Measurements from ENCODE around the gene GTF2F1.
"Not testable (repeated sequence)": the region's sequence is repeated elsewhere in the genome, so short reads cannot be mapped to it uniquely, and the experiment has no call there.

GTF2F1 gene

GRCh38 chr19:6376512-6377190 lies 16.3 kb downstream of the GTF2F1 start:
- peaks cover 14% of the 10 kb centered on the region for H3K4me1 Mint-ChIP-seq
- peaks cover 3% of the 10 kb centered on the region for H3K9me3 Mint-ChIP-seq
- no peak for ATAC-seq
- H3K27me3 Mint-ChIP-seq, result no peaks in the 10 kb centered on the region
- peaks cover 34% of the 10 kb centered on the region for H3K36me3 Mint-ChIP-seq
- no peak overlapping the region for H3K27ac Mint-ChIP-seq
- no peak overlapping the region for H3K4me3 Mint-ChIP-seq

DNA sequence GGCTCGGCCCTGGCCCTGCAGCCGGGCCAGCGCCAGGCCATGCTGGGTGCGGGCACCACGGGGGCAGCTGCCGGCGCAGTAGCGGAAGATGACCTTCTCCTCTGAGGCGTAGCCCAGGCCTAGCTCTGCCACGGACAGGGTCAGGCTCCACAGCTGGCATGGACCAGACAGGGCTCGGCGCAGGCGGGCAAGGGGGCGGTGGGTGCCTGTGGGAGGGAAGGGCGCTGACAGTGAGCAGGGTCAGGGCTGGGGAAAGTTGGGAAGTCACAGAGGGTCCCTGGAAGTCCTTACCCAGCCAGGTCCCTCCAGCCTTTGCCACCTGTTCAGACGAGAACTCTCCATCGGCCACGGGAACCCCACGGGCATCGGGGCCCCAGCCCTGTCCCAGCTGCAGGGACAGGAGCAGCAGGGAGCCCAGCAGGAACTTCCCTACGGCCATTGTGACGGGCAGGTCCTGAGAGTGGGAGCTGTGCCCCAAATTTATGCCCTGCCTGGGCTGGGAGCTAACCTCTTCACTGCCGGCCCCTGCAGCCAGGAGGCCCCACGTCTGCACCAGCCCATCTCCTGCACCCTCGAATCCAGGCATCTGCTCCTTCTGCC lies 17.5 kb downstream of the GTF2F1 start, which contains the start of gene PSPN:
Gene PSPN (minus strand): TSS at position 523 of the 600 bp plus-strand sequence. CDS start 84 bp downstream, at position 439.
- Mint-ChIP-seq H3K27ac (peak within 1 kb of the TSS; percentile 30), H3K36me3 (peaks cover 23% of the 10 kb centered on the region), H3K4me1 (peaks cover 14% of the 10 kb centered on the region)

GRCh38 chr19:6374711-6375410 lies 18.1 kb downstream of the GTF2F1 start:
- H3K27ac Mint-ChIP-seq, result peak overlapping the region; percentile 30

More for the DNA sequence above, 17.5 kb downstream of the GTF2F1 start, which contains the start of gene PSPN:
- no peak for ATAC-seq
- Mint-ChIP-seq H3K9me3 (peaks cover 3% of the 10 kb centered on the region), H3K4me3 (peak within 1 kb of the TSS; percentile 43), H3K27me3 (no peaks in the 10 kb centered on the region)

DNA sequence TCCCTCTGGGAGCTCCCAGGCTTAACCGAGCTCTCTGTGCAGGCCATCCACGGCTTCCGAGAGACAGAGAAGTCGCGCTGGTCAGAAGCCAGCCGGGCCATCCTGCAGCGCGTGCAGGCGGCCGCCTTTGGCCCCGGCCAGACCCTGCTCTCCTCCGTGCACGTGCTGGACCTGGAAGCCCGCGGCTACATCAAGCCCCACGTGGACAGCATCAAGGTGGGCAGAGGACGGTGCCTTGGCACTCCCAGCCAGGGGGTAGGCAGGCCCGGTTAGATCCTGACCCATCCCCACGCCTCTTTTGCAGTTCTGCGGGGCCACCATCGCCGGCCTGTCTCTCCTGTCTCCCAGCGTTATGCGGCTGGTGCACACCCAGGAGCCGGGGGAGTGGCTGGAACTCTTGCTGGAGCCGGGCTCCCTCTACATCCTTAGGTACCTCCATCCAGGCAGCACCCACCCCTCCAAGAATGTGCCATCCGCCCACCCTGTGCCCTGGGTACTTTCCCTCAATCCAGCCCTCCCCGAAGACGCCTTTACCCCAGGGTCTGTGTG lies 18.7 kb downstream of the GTF2F1 start:
- no peaks in the 10 kb centered on the region for H3K27me3 Mint-ChIP-seq
- H3K36me3 Mint-ChIP-seq, result peaks cover 17% of the 10 kb centered on the region
- H3K4me1 Mint-ChIP-seq, result peaks cover 21% of the 10 kb centered on the region
- H3K9me3 Mint-ChIP-seq, result no peaks in the 10 kb centered on the region
- H3K4me3 Mint-ChIP-seq, result peak overlapping the region; percentile 43
- ATAC-seq, result no peak
- H3K27ac Mint-ChIP-seq, result peak overlapping the region; percentile 97

More at GRCh38 chr19:6374711-6375410, 18.1 kb downstream of the GTF2F1 start:
- H3K36me3 Mint-ChIP-seq, result peaks cover 17% of the 10 kb centered on the region
- peaks cover 2% of the 10 kb centered on the region for H3K9me3 Mint-ChIP-seq
- peaks cover 15% of the 10 kb centered on the region for H3K4me1 Mint-ChIP-seq
- H3K27me3 Mint-ChIP-seq, result no peaks in the 10 kb centered on the region
- H3K4me3 Mint-ChIP-seq, result peak overlapping the region; percentile 43
- ATAC-seq, result no peak

DNA sequence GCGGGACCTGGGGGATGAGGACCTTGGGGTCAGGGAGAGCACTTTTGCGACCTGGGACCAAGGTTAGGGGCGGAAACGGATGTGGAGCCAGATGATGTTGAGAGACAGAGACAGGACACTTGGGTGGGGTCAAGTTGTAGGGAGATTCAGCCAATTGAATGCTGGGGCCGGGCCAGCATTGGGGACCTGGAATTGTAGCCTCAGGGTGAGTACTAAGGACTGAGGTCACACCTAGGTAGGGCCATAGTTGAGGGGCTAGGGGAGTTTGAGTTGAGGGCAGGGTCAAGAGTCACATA lies 19.2 kb downstream of the GTF2F1 start:
- H3K36me3 Mint-ChIP-seq, result peaks cover 16% of the 10 kb centered on the region
- ATAC-seq, result no peak
- peaks cover 23% of the 10 kb centered on the region for H3K4me1 Mint-ChIP-seq
- peak overlapping the region; percentile 88 for H3K4me3 Mint-ChIP-seq
- no peaks in the 10 kb centered on the region for H3K9me3 Mint-ChIP-seq
- no peaks in the 10 kb centered on the region for H3K27me3 Mint-ChIP-seq
- peak overlapping the region; percentile 97 for H3K27ac Mint-ChIP-seq

- no peaks in the 10 kb centered on the region for H3K9me3 Mint-ChIP-seq
- H3K4me1 Mint-ChIP-seq, result peaks cover 23% of the 10 kb centered on the region
- peak; percentile 87 for ATAC-seq
- H3K27ac Mint-ChIP-seq, result peak overlapping the region; percentile 97
- H3K4me3 Mint-ChIP-seq, result peak overlapping the region; percentile 88
- peaks cover 13% of the 10 kb centered on the region for H3K36me3 Mint-ChIP-seq
- H3K27me3 Mint-ChIP-seq, result no peaks in the 10 kb centered on the region
These were observed 19.7 kb downstream of the GTF2F1 start for GRCh38 chr19:6373096-6373812.

- H3K27me3 Mint-ChIP-seq, result no peaks in the 10 kb centered on the region
- H3K36me3 Mint-ChIP-seq, result peaks cover 17% of the 10 kb centered on the region
- peak; percentile 91 for ATAC-seq
- peak within 1 kb of the TSS; percentile 97 for H3K27ac Mint-ChIP-seq
- H3K9me3 Mint-ChIP-seq, result no peaks in the 10 kb centered on the region
- H3K4me3 Mint-ChIP-seq, result peak within 1 kb of the TSS; percentile 88
- H3K4me1 Mint-ChIP-seq, result peaks cover 23% of the 10 kb centered on the region
These were observed 20.3 kb downstream of the GTF2F1 start, which contains the start of gene ALKBH7 for GRCh38 chr19:6372594-6373095. Gene ALKBH7, plus strand, starts transcription at chr19:6372794. Its CDS starts 27 bp downstream, at chr19:6372821.

DNA sequence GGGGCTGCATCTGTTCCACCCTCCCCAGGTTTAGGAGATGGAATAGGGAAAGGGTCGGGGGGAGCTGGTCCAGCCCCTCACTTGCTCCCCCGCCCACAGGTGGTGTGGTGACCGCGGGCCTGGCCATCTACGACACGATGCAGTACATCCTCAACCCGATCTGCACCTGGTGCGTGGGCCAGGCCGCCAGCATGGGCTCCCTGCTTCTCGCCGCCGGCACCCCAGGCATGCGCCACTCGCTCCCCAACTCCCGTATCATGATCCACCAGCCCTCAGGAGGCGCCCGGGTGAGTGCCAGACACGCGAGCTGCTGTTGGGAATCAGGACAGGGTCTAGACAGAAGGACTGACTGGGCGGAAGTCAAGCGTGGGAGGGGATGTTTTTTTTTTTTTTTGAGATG lies 28.6 kb downstream of the GTF2F1 start:
- Mint-ChIP-seq H3K4me1 (peaks cover 15% of the 10 kb centered on the region), H3K4me3 (no peak overlapping the region), H3K27me3 (no peaks in the 10 kb centered on the region), H3K9me3 (no peaks in the 10 kb centered on the region), H3K27ac (no peak overlapping the region), H3K36me3 (peaks cover 34% of the 10 kb centered on the region)
- ATAC-seq, result no peak

GRCh38 chr19:6362351-6362801 lies 30.6 kb downstream of the GTF2F1 start:
- Mint-ChIP-seq H3K36me3 (peaks cover 24% of the 10 kb centered on the region), H3K4me1 (peaks cover 12% of the 10 kb centered on the region), H3K4me3 (peak overlapping the region; percentile 93), H3K9me3 (no peaks in the 10 kb centered on the region), H3K27me3 (no peaks in the 10 kb centered on the region), H3K27ac (peak overlapping the region; percentile 90)
- no peak for ATAC-seq

GRCh38 chr19:6362027-6362350 lies 31.0 kb downstream of the GTF2F1 start:
- H3K4me3 Mint-ChIP-seq, result peak overlapping the region; percentile 93
- peak; percentile 39 for ATAC-seq
- peaks cover 24% of the 10 kb centered on the region for H3K36me3 Mint-ChIP-seq
- no peaks in the 10 kb centered on the region for H3K27me3 Mint-ChIP-seq
- H3K9me3 Mint-ChIP-seq, result no peaks in the 10 kb centered on the region
- peaks cover 12% of the 10 kb centered on the region for H3K4me1 Mint-ChIP-seq
- H3K27ac Mint-ChIP-seq, result peak overlapping the region; percentile 90

DNA sequence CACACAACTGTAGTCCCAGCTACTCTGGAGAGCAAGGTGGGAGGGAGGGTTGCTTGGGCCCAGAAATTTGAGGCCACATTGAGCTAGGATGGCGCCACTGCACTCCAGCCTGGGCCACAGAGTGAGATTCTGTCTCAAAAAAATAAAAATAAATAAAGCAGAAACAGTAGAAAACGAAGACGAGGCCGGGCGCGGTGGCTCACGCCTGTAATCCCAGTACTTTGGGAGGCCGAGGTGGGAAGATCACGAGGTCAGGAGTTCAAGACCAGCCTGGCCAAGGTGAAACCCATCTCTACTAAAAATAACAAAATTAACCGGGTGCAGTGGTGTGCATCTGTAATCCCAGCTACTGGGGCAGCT lies 32.1 kb downstream of the GTF2F1 start:
- not testable (repeated sequence) for ATAC-seq, H3K9me3 Mint-ChIP-seq, H3K27me3 Mint-ChIP-seq
- H3K4me3 Mint-ChIP-seq, result peak overlapping the region; percentile 93
- peaks cover 16% of the 10 kb centered on the region for H3K36me3 Mint-ChIP-seq
- peak overlapping the region; percentile 90 for H3K27ac Mint-ChIP-seq
- peaks cover 12% of the 10 kb centered on the region for H3K4me1 Mint-ChIP-seq

DNA sequence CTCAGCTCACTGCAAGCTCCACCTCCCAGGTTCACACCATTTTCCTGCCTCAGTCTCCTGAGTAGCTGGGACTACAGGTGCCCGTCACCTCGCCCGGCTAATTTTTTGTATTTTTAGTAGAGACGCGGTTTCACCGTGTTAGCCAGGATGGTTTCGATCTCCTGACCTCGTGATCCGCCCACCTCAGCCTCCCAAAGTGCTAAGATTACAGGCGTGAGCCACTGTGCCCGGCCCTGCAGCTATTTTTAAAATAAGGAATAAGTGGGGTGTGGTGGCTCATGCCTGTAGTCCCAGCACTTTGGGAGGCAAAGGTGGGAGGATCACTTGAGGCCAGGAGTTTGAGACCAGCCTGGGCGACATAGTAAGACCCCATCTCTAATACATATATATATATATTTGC lies 32.5 kb downstream of the GTF2F1 start:
- Mint-ChIP-seq H3K36me3 (peaks cover 12% of the 10 kb centered on the region), H3K4me1 (peaks cover 12% of the 10 kb centered on the region)
- H3K27me3 Mint-ChIP-seq, H3K4me3 Mint-ChIP-seq, H3K9me3 Mint-ChIP-seq, H3K27ac Mint-ChIP-seq, ATAC-seq: not testable (repeated sequence)

DNA sequence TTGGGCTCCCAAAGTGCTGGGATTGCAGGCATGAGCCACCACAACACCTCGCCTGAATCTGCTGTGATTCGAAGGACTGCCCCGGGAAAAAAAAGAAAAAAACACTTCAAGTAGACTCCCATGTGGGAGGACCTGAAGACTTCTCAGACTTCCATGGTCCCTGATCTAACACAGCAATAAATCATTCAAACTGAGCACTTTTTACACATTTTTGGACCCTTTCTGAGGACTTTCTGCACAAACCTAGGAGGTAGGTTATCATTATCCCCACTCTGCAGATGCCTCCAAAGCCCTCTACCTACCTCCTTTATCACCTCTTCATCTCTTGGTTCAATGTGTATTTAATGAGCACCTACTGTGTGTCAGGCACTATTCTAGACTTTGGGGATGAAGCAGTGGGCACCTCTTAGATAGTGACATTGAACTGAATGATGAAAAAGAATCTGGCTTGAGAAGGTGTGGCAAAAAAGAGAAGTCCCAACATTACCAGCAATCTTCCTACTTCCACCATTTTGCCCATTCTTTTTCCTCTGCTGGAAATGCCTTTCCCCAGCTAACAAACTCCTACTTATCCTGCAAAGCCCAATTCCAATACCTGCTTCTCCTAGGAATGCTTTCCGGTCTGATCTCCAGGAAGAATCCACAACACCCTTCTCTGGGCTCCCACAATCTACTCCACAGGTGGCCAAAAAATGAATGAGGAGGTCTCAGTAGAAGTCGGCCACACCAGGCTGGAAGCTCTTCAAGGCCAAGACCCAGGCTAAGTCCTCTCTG lies 33.2 kb downstream of the GTF2F1 start:
- no peak overlapping the region for H3K4me3 Mint-ChIP-seq
- no peak overlapping the region for H3K27ac Mint-ChIP-seq
- no peaks in the 10 kb centered on the region for H3K9me3 Mint-ChIP-seq
- H3K27me3 Mint-ChIP-seq, result no peaks in the 10 kb centered on the region
- no peak for ATAC-seq
- peaks cover 12% of the 10 kb centered on the region for H3K4me1 Mint-ChIP-seq
- H3K36me3 Mint-ChIP-seq, result peaks cover 7% of the 10 kb centered on the region

GRCh38 chr19:6358003-6358402 lies 35.0 kb downstream of the GTF2F1 start:
- Mint-ChIP-seq H3K36me3 (no peaks in the 10 kb centered on the region), H3K27me3 (no peaks in the 10 kb centered on the region), H3K27ac (no peak overlapping the region), H3K4me3 (no peak overlapping the region), H3K4me1 (peaks cover 12% of the 10 kb centered on the region), H3K9me3 (no peaks in the 10 kb centered on the region)
- ATAC-seq, result no peak
